HG03469 (cell line): ENCODE results near the gene TRMT61A.

Experiments
- ATAC-seq: cut with Tn5 transposase; IDR thresholded peaks from one replicate; pipeline ENCODE4 v1.9.1; 2021; ENCODE audit warnings: mild to moderate bottlenecking, moderate library complexity, moderate number of reproducible peaks; ENCODE audit not compliant: unreplicated experiment

TRMT61A gene

GRCh38 chr14:103561381-103562178 lies 32.6 kb downstream of the TRMT61A start:
- no peak for ATAC-seq

- peak; percentile 16 for ATAC-seq
Measured at GRCh38 chr14:103562179-103562428, 33.1 kb downstream of the TRMT61A start.

GRCh38 chr14:103562429-103563225 lies 33.6 kb downstream of the TRMT61A start, which contains the start of the genes BAG5 and COA8:
Gene BAG5, minus strand, starts transcription at chr14:103562657. Its CDS starts 1,493 bp downstream, at chr14:103561164.
Gene COA8, plus strand, starts transcription at chr14:103562960. Its CDS starts 42 bp downstream, at chr14:103563002.
- ATAC-seq = peak; percentile 52

GRCh38 chr14:103563226-103563620 lies 34.2 kb downstream of the TRMT61A start:
- no peak for ATAC-seq

GRCh38 chr14:103563844-103564505 lies 35.0 kb downstream of the TRMT61A start:
- ATAC-seq = no peak

GRCh38 chr14:103568952-103569351 lies 40.0 kb downstream of the TRMT61A start:
- no peak for ATAC-seq

- no peak for ATAC-seq
Measured at GRCh38 chr14:103569408-103569807, 40.4 kb downstream of the TRMT61A start.

GRCh38 chr14:103574104-103574503 lies 45.1 kb downstream of the TRMT61A start:
- ATAC-seq = no peak

- ATAC-seq = no peak
Measured at GRCh38 chr14:103574707-103575285, 45.8 kb downstream of the TRMT61A start.

- ATAC-seq = no peak
Measured at GRCh38 chr14:103576371-103577024, 47.5 kb downstream of the TRMT61A start.

GRCh38 chr14:103578401-103579075 lies 49.5 kb downstream of the TRMT61A start:
- ATAC-seq = no peak

GRCh38 chr14:103581206-103581605 lies 52.2 kb downstream of the TRMT61A start:
- no peak for ATAC-seq

GRCh38 chr14:103581954-103582703 lies 53.1 kb downstream of the TRMT61A start:
- no peak for ATAC-seq

- ATAC-seq = no peak
Measured at GRCh38 chr14:103584326-103584915, 55.4 kb downstream of the TRMT61A start.
